HepG2 (cell line): ENCODE data around the gene NEK6. TPM values are rescaled to one million over a fixed set of nuclear protein-coding genes. Genes with fewer than 3 reads are reported as not detected.

Experiments
- EEA1 ChIP-seq: sonication (generic); formaldehyde crosslinking; IDR thresholded peaks from 2 replicates; pipeline ENCODE4 v1.5.1; 2020; ENCODE audit warnings: mild to moderate bottlenecking, missing genetic modification reagents, borderline replicate concordance
- HOXA3 ChIP-seq: sonication (generic); formaldehyde crosslinking; IDR thresholded peaks from 2 replicates; pipeline ENCODE4 v1.5.0; 2020; ENCODE audit warnings: missing genetic modification reagents
- KDM5A ChIP-seq: fragments of 200-600 bp; sonication (generic); IDR thresholded peaks from 2 replicates; pipeline ENCODE4 v1.7.0; 2018; ENCODE audit warnings: antibody characterized with exemption, mild to moderate bottlenecking, low read length, borderline replicate concordance
- MEIS2 ChIP-seq: sonication (generic); formaldehyde crosslinking; IDR thresholded peaks from 2 replicates; pipeline ENCODE4 v1.9.0; 2021; ENCODE audit warnings: mild to moderate bottlenecking, missing genetic modification reagents
- MIER2 ChIP-seq: IDR thresholded peaks from 2 replicates; pipeline ENCODE4 v1.6.1; 2016; ENCODE audit warnings: missing biosample characterization, missing genetic modification reagents
- ZNF253 ChIP-seq: sonication (generic); formaldehyde crosslinking; IDR thresholded peaks from 2 replicates; pipeline ENCODE4 v1.8.0; 2022; ENCODE audit warnings: mild to moderate bottlenecking, missing genetic modification reagents, borderline replicate concordance
- ZNF30 ChIP-seq: sonication (generic); formaldehyde crosslinking; IDR thresholded peaks from 2 replicates; pipeline ENCODE4 v1.5.0; 2020; ENCODE audit warnings: mild to moderate bottlenecking, missing genetic modification reagents
- ZNF564 ChIP-seq: sonication (generic); formaldehyde crosslinking; IDR thresholded peaks from 2 replicates; pipeline ENCODE4 v1.8.1; 2023; ENCODE audit warnings: mild to moderate bottlenecking, missing genetic modification reagents
- ZNF703 ChIP-seq: sonication (generic); formaldehyde crosslinking; IDR thresholded peaks from 2 replicates; pipeline ENCODE4 v1.5.1; 2020; ENCODE audit warnings: missing genetic modification reagents, mild to moderate bottlenecking, moderate library complexity, borderline replicate concordance
- polyA plus RNA-seq, 8 experiments: library from polyadenylated mRNA; depleted of rRNA in 3 of 8; stranded (reverse) in 7 of 8; unstranded in 1 of 8; fragments of >200 nt; fragmentation: Illumina TruSeq in 4 of 8; extraction: Trizol in 4 of 8; gene quantifications; 2 replicates each; pipeline versions ENCODE4 v1.2.1 to v1.2.3, GENCODE V29; 2011 to 2016; ENCODE audit warnings: low read depth in 4 of 8, missing spikeins in 1 of 8, mixed read lengths in 1 of 8; ENCODE audit not compliant: insufficient read depth in 1 of 8
- total RNA-seq, 5 experiments: library from RNA; depleted of rRNA; stranded (reverse); fragments of >200 nt; fragmentation: Illumina TruSeq; extraction: Trizol; gene quantifications; 2 replicates each; pipeline ENCODE4 v1.2.3, GENCODE V29; 2016; ENCODE audit warnings: low read depth in 1 of 5
- TF ChIP-seq, protein P1 (sequence below), 2 experiments: fragments of 450-650 bp in 1 of 2; sonication (generic) in 1 of 2; formaldehyde crosslinking; IDR thresholded peaks; 2 replicates each; pipeline versions ENCODE4 v1.5.0 to v1.8.0; 2020 to 2022; ENCODE audit warnings: mild to moderate bottlenecking in 1 of 2, missing genetic modification reagents in 1 of 2
- TF ChIP-seq, protein P2 (sequence below): IDR thresholded peaks from 2 replicates; pipeline ENCODE4 v1.6.1; 2016; ENCODE audit warnings: mild to moderate bottlenecking
- TF ChIP-seq, protein P3 (sequence below): sonication (generic); formaldehyde crosslinking; IDR thresholded peaks from 2 replicates; pipeline ENCODE4 v1.8.1; 2022; ENCODE audit warnings: mild to moderate bottlenecking, missing genetic modification reagents
- TF ChIP-seq, protein P4 (sequence below): sonication (generic); formaldehyde crosslinking; IDR thresholded peaks from 2 replicates; pipeline ENCODE4 v1.5.0; 2020; ENCODE audit warnings: mild to moderate bottlenecking, missing genetic modification reagents
- TF ChIP-seq, protein P5 (sequence below): sonication (generic); formaldehyde crosslinking; IDR thresholded peaks from 2 replicates; pipeline ENCODE4 v1.4.0; 2020; ENCODE audit warnings: missing genetic modification reagents
- TF ChIP-seq, protein P6 (sequence below): sonication (generic); formaldehyde crosslinking; IDR thresholded peaks from 2 replicates; pipeline ENCODE4 v1.5.0; 2020; ENCODE audit warnings: missing genetic modification reagents, mild to moderate bottlenecking, borderline replicate concordance
- TF ChIP-seq, protein P7 (sequence below): sonication (generic); formaldehyde crosslinking; conservative IDR thresholded peaks from 2 replicates; pipeline ENCODE4 v1.4.0; 2020; ENCODE audit warnings: mild to moderate bottlenecking, missing genetic modification reagents, moderate library complexity

NEK6 gene
- total and polyA plus RNA-seq, 2 of the 13 experiments (the other 11 are each of a cell fraction or from before 2014, with no cell fraction given): 30.4 to 119 TPM

DNA sequence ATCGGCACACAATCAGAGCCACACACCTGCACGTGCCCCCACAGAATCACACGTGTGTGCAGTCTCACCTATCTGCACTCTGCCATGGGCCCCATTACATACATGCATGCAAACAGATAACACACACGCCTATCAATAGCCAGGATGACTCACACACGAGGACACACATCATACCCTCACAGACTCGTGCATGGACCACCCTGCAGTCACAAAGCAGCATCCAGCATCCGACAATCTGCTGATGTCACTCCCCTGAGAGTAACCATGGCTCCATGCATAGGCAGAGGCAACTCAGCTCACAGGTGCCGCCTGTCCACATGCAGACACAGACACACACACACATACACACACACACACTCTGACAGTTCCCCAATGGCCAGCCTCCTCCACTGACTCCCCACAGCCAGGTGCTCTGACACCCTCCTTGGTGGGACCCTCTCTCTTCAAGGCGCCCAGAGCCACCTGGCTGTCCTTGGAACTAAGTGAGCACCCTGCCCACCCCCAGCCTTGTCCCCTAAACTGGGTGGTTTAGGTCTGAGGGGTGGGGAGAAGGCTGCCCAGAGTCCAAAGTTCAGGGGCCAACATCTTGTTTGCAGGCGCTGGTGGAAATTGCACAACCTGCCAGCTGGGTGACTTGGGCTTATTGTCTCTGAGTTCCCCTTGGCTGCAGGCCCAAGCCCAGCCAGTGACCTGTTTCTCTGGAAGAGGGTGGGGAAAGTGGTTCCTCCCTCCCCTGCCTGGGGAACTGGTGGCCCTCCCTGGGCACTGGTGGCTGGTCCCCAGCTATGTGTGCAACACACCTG is 34.6 kb upstream of the NEK6 start (continued):
- TF ChIP-seq, protein P1, sequence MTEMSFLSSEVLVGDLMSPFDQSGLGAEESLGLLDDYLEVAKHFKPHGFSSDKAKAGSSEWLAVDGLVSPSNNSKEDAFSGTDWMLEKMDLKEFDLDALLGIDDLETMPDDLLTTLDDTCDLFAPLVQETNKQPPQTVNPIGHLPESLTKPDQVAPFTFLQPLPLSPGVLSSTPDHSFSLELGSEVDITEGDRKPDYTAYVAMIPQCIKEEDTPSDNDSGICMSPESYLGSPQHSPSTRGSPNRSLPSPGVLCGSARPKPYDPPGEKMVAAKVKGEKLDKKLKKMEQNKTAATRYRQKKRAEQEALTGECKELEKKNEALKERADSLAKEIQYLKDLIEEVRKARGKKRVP (CRISPR knock-in tag; IDR thresholded peaks at IDR 0.05): peak in 1 of 2 experiments; percentile 66; a peak in 2 of 4 replicates
- TF ChIP-seq HOXA3 (CRISPR knock-in tag): peak; percentile 90
- TF ChIP-seq, protein P2, sequence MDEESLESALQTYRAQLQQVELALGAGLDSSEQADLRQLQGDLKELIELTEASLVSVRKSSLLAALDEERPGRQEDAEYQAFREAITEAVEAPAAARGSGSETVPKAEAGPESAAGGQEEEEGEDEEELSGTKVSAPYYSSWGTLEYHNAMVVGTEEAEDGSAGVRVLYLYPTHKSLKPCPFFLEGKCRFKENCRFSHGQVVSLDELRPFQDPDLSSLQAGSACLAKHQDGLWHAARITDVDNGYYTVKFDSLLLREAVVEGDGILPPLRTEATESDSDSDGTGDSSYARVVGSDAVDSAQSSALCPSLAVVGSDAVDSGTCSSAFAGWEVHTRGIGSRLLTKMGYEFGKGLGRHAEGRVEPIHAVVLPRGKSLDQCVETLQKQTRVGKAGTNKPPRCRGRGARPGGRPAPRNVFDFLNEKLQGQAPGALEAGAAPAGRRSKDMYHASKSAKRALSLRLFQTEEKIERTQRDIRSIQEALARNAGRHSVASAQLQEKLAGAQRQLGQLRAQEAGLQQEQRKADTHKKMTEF: peak; percentile 97
- TF ChIP-seq ZNF30 (CRISPR knock-in tag): no peak
- TF ChIP-seq, protein P3, sequence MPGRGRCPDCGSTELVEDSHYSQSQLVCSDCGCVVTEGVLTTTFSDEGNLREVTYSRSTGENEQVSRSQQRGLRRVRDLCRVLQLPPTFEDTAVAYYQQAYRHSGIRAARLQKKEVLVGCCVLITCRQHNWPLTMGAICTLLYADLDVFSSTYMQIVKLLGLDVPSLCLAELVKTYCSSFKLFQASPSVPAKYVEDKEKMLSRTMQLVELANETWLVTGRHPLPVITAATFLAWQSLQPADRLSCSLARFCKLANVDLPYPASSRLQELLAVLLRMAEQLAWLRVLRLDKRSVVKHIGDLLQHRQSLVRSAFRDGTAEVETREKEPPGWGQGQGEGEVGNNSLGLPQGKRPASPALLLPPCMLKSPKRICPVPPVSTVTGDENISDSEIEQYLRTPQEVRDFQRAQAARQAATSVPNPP (CRISPR knock-in tag): 0 out of 2 replicates have a peak, but pooled peaks have one; percentile 49
- TF ChIP-seq, protein P4, sequence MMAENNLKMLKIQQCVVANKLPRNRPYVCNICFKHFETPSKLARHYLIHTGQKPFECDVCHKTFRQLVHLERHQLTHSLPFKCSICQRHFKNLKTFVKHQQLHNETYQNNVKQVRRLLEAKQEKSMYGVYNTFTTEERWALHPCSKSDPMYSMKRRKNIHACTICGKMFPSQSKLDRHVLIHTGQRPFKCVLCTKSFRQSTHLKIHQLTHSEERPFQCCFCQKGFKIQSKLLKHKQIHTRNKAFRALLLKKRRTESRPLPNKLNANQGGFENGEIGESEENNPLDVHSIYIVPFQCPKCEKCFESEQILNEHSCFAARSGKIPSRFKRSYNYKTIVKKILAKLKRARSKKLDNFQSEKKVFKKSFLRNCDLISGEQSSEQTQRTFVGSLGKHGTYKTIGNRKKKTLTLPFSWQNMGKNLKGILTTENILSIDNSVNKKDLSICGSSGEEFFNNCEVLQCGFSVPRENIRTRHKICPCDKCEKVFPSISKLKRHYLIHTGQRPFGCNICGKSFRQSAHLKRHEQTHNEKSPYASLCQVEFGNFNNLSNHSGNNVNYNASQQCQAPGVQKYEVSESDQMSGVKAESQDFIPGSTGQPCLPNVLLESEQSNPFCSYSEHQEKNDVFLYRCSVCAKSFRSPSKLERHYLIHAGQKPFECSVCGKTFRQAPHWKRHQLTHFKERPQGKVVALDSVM: peak; percentile 70
- peak; percentile 91 for TF ChIP-seq ZNF564 (CRISPR knock-in tag)
- peak; percentile 85; the same call in 1 of the 2 replicates for TF ChIP-seq MEIS2
- peak; percentile 30; the same call in 1 of the 2 replicates for TF ChIP-seq EEA1 (CRISPR knock-in tag)
- TF ChIP-seq, protein P5, sequence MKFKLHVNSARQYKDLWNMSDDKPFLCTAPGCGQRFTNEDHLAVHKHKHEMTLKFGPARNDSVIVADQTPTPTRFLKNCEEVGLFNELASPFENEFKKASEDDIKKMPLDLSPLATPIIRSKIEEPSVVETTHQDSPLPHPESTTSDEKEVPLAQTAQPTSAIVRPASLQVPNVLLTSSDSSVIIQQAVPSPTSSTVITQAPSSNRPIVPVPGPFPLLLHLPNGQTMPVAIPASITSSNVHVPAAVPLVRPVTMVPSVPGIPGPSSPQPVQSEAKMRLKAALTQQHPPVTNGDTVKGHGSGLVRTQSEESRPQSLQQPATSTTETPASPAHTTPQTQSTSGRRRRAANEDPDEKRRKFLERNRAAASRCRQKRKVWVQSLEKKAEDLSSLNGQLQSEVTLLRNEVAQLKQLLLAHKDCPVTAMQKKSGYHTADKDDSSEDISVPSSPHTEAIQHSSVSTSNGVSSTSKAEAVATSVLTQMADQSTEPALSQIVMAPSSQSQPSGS (CRISPR knock-in tag): peak; percentile 56; the same call in 1 of the 2 replicates
- 0 out of 2 replicates have a peak, but pooled peaks have one; percentile 51 for TF ChIP-seq ZNF703
- TF ChIP-seq, protein P6, sequence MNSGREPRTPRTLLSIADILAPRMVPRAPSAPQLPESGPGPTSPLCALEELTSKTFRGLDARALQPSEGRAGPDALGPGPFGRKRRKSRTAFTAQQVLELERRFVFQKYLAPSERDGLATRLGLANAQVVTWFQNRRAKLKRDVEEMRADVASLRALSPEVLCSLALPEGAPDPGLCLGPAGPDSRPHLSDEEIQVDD (CRISPR knock-in tag): no peak
- TF ChIP-seq ZNF253 (CRISPR knock-in tag): no peak
- peak; percentile 85 for TF ChIP-seq MIER2
- TF ChIP-seq, protein P7, sequence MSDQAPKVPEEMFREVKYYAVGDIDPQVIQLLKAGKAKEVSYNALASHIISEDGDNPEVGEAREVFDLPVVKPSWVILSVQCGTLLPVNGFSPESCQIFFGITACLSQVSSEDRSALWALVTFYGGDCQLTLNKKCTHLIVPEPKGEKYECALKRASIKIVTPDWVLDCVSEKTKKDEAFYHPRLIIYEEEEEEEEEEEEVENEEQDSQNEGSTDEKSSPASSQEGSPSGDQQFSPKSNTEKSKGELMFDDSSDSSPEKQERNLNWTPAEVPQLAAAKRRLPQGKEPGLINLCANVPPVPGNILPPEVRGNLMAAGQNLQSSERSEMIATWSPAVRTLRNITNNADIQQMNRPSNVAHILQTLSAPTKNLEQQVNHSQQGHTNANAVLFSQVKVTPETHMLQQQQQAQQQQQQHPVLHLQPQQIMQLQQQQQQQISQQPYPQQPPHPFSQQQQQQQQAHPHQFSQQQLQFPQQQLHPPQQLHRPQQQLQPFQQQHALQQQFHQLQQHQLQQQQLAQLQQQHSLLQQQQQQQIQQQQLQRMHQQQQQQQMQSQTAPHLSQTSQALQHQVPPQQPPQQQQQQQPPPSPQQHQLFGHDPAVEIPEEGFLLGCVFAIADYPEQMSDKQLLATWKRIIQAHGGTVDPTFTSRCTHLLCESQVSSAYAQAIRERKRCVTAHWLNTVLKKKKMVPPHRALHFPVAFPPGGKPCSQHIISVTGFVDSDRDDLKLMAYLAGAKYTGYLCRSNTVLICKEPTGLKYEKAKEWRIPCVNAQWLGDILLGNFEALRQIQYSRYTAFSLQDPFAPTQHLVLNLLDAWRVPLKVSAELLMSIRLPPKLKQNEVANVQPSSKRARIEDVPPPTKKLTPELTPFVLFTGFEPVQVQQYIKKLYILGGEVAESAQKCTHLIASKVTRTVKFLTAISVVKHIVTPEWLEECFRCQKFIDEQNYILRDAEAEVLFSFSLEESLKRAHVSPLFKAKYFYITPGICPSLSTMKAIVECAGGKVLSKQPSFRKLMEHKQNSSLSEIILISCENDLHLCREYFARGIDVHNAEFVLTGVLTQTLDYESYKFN (CRISPR knock-in tag): peak; percentile 99
- TF ChIP-seq KDM5A: no peak
